ENCODE measurements around the gene IL31RA.
"Not testable (repeated sequence)": the region's sequence is repeated elsewhere in the genome, so short reads cannot be mapped to it uniquely, and the experiment has no call there.

- TF ChIP-seq USF1, FOXK1 (CRISPR knock-in tag; IDR thresholded peaks at IDR 0.05): not testable (repeated sequence)
Observed at GRCh38 chr5:55808814-55809213, 42.3 kb upstream of the IL31RA start.

Measured in WTC11 (cell line).